PC-3 (cell line): ENCODE data around the gene ARHGEF35.
"Not testable (repeated sequence)": the region's sequence is repeated elsewhere in the genome, so short reads cannot be mapped to it uniquely, and the experiment has no call there.

ENCODE experiments used
- CTCF ChIP-seq: fragments of 300-600 bp; sonication (generic); conservative IDR thresholded peaks from 2 replicates; pipeline ENCODE4 v1.5.1; 2017; ENCODE audit warnings: antibody characterized with exemption, low read depth, mild to moderate bottlenecking, low read length
- EZH2 ChIP-seq: fragments of 300-600 bp; sonication (generic); IDR thresholded peaks from one replicate; pipeline ENCODE4 v1.6.1; 2017; ENCODE audit warnings: antibody characterized with exemption, mild to moderate bottlenecking, low read length; ENCODE audit not compliant: unreplicated experiment
- EZH2phosphoT487 ChIP-seq: fragments of 300-600 bp; sonication (generic); IDR thresholded peaks from 2 replicates; pipeline ENCODE4 v1.6.1; 2018; ENCODE audit warnings: mild to moderate bottlenecking, antibody characterized with exemption, low read length, borderline replicate concordance

GRCh38 chr7:144195212-144195872 lies at the start of gene ARHGEF35:
- TF ChIP-seq CTCF, EZH2, EZH2phosphoT487: not testable (repeated sequence)
